Stimulated activated naive CD4-positive, alpha-beta T cell treated with Interleukin-2 at 50 U/mL for 16 hours (primary cell): ENCODE data around the gene HDAC4.

ENCODE experiments used
- DNase-seq: peaks from one replicate; lab custom pipeline; 2025; lab: John Stamatoyannopoulos, UW

The HDAC4 gene

DNA sequence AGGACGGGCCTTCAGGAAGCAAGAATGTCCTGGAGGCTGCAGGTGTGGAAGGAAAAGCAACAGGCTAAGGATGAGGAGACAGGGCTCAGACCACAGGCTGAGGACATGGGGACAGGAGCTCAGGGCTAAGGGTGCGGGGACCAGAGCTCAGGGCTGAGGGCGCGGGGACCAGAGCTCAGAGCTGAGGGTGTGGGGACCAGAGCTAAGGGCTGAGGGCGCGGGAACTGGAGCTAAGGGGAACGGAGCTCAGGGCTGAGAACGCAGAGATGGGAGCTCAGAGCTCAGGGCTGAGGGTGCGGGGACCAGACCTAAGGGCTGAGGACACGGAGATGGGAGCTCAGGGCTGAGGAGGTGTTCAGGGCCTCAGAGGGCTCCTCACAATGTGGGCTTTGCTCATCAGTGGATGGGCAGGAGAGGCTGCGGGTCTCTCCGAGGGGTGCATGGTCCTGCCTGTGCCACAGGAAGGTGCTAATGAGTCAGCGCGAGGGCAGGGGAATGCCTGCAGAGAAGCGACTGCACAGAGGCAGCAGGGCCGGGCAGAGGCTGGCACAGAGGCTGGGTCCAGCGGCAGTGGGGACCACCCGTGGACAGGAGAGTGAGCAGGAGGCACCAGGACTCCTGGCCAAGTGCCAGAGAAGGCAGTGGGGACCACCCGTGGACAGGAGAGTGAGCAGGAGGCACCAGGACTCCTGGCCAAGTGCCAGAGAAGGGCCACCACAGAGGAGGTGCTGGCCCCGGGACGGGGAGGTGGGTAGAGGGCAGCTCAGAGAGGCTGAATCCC lies 281.3 kb downstream of the HDAC4 start:
- DNase-seq: no peak

GRCh38 chr2:239118675-239119211 lies 282.1 kb downstream of the HDAC4 start:
- DNase-seq: no peak

DNA sequence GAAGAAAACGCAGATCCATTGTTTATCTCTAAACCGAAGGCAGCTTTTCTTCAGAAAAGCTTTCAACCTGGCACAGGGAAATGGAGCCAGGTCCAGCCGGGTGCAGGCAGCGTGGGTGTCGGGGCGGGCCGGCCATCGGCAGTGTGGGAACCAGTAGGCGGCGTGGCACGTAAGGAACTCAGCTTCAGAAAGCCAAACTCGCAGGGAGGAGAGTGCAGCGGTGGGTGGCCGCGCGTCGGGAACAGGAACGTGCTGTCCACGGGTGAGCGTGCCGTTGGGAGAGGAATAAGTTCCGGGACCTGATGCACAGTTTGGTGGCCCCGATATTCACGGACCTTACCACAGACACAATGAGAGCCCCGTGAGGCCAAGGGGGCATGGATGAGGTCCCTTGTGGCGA lies 282.6 kb downstream of the HDAC4 start:
- DNase-seq: no peak

- DNase-seq: no peak
Observed at GRCh38 chr2:239117831-239118230, 283.0 kb downstream of the HDAC4 start.

- no peak for DNase-seq
Observed at GRCh38 chr2:239116456-239117246, 284.2 kb downstream of the HDAC4 start.

GRCh38 chr2:239115616-239116015 lies 285.2 kb downstream of the HDAC4 start:
- DNase-seq: no peak

DNA sequence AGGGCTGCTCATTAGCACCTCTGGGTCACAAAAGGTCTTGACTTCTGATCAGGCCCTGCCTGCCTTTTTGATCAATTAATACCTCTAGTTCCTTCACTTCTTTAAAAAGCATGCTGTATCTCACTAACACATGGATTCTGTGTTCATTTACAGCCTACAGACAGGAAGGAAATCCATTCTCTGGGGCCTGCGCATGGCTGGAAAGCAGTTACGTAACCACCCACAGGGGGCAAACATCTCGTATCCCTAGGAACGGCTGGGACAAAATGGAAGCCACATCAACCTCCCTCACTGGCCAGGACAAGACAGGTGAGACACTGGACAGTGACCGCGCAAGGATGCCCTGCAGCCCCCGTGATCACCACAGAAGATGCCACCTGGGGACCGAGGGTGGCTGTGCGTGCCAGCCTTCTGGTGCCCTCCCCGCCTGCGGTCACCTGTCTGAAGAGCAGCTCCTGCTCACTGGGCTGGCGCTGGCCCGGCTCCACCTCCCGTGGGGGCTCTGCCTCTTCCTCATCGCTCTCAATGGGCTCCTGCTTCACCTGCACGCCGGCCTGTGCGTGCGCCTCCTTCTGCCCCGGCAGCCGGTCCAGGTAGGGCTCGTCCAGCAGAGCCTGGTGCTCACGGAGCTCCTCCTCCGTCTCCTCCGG lies 286.1 kb downstream of the HDAC4 start:
- no peak for DNase-seq

DNA sequence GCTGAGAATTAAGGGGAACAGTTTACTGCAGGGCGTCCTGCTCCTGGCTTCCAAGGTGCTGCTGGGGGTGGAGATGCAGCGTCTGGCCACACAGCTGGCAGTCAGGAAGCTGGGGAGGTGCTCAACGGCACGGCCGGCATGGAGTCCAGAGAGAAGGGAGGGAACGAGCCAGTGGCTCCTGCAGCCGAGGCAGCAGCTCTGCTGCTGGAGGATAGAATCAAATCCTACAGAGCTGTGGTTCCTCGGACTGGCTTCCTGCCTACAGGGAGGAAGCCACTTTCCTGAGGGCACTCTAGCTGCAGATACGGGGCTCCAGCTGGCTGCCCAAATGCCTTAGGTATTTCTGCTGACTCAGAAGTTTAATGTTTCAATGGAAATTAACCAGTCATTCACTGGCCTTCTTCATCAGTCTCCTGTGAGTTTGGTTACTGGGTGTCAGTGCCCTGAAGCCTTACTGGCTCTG lies 286.7 kb downstream of the HDAC4 start:
- no peak for DNase-seq

GRCh38 chr2:239113615-239114014 lies 287.2 kb downstream of the HDAC4 start:
- DNase-seq: no peak

DNA sequence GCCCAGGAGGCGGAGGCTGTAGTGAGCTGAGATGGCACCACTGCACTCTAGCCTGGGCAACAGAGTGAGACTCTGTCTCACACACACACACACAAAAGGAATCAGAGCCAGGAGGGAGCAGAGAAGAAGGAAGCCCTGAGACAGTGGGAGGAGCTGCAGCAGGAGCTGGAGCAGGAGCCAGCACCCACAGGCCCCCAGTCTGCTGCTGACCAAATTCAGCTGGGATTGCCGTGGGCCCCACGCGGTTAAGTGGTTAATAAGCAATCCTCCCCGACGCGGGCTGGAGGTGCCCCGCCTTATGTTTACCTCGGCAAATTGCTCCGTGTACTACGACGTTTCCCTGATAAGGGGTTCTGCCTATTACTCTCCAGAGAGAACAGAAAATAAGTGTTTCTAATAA lies 287.6 kb downstream of the HDAC4 start:
- DNase-seq: no peak

- no peak for DNase-seq
Observed at GRCh38 chr2:239112127-239112774, 288.6 kb downstream of the HDAC4 start.

GRCh38 chr2:239111401-239112100 lies 289.3 kb downstream of the HDAC4 start:
- DNase-seq: no peak

- no peak for DNase-seq
Observed at GRCh38 chr2:239110595-239111048, 290.2 kb downstream of the HDAC4 start.

- DNase-seq: no peak
Observed at GRCh38 chr2:239109928-239110545, 290.8 kb downstream of the HDAC4 start.

DNA sequence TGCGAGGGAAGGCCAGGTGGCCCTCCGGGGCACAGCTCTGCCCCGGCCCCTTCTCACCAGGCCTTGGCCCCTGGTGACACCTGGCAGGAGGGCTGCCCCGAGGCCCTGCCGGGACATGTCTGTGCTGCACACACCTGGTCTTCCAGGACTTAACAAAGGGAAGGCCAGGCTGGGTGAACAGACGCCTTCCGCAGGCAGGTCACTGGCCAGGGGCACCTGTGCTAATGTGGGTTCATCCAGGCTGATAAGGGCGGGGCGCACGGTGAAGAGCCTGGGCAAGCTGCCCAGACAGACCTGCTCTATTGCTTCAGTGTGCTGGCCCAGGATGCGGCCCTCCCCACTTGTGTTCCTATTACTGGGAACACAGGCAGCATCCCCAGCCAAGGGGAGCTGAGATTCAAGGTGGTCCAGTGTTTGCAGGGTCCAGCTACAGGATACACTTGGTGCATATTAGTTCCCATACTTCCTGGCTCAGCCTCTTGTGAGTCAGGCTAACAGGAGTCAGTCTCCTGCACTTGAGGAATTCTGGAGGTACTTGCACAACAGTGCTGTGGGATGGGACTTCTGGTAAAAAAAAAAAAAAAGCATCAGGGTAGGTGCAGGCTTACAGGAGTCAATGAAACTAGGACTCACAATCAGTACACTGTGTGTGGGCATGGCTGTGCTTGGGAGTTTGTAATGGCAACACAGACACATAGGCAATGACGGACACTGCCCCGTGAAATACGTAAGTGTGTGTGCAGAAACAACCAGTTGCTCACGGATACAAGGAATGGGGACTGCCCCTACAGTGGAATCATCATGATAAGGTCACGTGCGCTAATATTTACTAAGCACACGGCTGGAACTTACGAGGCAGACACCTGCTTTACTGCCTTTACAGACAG lies 291.5 kb downstream of the HDAC4 start:
- no peak for DNase-seq

- DNase-seq: no peak
Observed at GRCh38 chr2:239108459-239108858, 292.4 kb downstream of the HDAC4 start.

DNA sequence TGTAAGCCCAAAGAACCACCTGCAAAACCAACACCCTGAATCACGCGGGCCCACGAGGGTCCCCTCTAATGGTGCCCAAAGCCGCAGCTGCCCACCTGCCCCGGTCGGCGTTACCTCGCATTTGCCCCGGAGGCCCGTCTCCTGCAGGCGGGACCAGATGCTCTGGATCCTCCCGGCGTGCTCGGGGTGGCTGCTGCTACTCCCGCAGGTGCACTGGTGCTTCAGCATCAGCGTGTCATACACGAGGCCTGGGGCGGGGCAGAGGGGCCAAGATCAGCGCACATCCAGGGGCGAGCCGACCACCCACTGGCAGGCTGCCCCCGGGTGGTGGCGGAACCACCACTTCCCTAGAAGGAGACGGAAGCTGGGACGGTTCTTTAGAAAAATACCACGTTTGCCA lies 292.9 kb downstream of the HDAC4 start:
- DNase-seq: no peak

- DNase-seq: no peak
Observed at GRCh38 chr2:239106966-239107365, 293.9 kb downstream of the HDAC4 start.

DNA sequence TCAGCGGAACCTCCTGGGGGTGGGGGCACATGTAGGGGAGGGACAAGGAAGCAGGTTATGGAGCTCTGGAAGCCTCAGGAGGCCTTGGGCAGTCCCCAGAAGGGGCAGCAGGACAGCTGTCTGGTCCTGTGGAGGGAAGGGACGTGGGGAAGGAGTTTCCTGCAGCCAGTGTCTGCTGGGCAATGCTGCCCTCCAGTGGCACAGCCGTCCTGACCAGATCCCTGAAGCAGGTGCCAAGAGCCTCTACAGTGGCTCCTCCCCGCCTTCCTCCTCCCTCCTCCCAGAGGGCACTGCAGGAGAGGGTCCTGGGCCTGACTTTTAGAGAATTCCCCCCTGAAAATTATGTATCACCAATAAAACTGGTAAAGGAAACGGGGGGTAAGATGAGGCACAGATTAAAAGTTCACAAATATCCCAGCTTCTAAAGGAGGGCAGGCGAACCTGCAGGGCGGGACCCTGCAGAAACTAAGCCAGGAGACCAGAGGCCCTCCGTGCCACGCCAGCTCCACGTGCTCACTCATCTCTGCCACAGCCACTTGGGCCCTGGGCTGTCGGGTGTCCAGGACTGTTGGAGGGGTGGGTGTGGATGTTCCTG lies 294.4 kb downstream of the HDAC4 start:
- DNase-seq: no peak
